Muscle layer of colon (tissue), 2 donors: ENCODE data around the gene ZNF483.
"Not testable (repeated sequence)": the region's sequence is repeated elsewhere in the genome, so short reads cannot be mapped to it uniquely, and the experiment has no call there.

Experiments
- H3K27ac ChIP-seq: one replicate; pipeline ENCODE4 v1.7.0; 2013; ENCODE audit warnings: low read depth, mild to moderate bottlenecking, low read length, moderate library complexity
- H3K27me3 ChIP-seq, 2 donors: one replicate each; pipeline ENCODE4 v1.7.0; 2013; ENCODE audit warnings: low read length in 2 of 2, mild to moderate bottlenecking in 2 of 2; ENCODE audit not compliant: insufficient read depth in 2 of 2, control insufficient read depth in 1 of 2
- H3K36me3 ChIP-seq: one replicate; pipeline ENCODE4 v1.7.0; 2013; ENCODE audit warnings: mild to moderate bottlenecking, low read length; ENCODE audit not compliant: insufficient read depth
- H3K4me1 ChIP-seq: one replicate; pipeline ENCODE4 v1.7.0; 2013; ENCODE audit warnings: mild to moderate bottlenecking, low read length; ENCODE audit not compliant: insufficient read depth
- H3K4me3 ChIP-seq, 2 donors: one replicate each; pipeline ENCODE4 v1.7.0; 2013; ENCODE audit warnings: low read length in 2 of 2, low read depth in 1 of 2, mild to moderate bottlenecking in 1 of 2, moderate library complexity in 1 of 2
- H3K9ac ChIP-seq: one replicate; pipeline ENCODE4 v1.7.0; 2013; ENCODE audit warnings: low read length
- H3K9me3 ChIP-seq: one replicate; pipeline ENCODE4 v1.7.0; 2013; ENCODE audit warnings: mild to moderate bottlenecking, low read length
- donor health status: abdominal sarcoma.
- donor health status: Adenocarcinoma of cecum.

ZNF483 gene

GRCh38 chr9:111525056-111525977 is at the start of gene ZNF483:
TSS of gene ZNF483 (plus strand) at chr9:111525179. CDS start at chr9:111527396, 2,217 bp downstream.
- Histone ChIP-seq H3K27ac (peak within 1 kb of the TSS; percentile 31), H3K9me3 (no peaks in the 10 kb centered on the region), H3K4me3 (peak within 1 kb of the TSS; percentile 72 to 89), H3K27me3 (no peaks in the 10 kb centered on the region), H3K36me3 (peaks cover 21% of the 10 kb centered on the region), H3K9ac (peak within 1 kb of the TSS; percentile 72), H3K4me1 (peaks cover 9% of the 10 kb centered on the region)

GRCh38 chr9:111475195-111475594 is 49.8 kb upstream of the ZNF483 start:
- Histone ChIP-seq H3K27me3 (no peaks in the 10 kb centered on the region), H3K36me3 (no peaks in the 10 kb centered on the region), H3K4me3 (no peak overlapping the region), H3K27ac (no peak overlapping the region), H3K4me1 (peaks cover 18% of the 10 kb centered on the region), H3K9ac (no peak overlapping the region), H3K9me3 (no peaks in the 10 kb centered on the region)

DNA sequence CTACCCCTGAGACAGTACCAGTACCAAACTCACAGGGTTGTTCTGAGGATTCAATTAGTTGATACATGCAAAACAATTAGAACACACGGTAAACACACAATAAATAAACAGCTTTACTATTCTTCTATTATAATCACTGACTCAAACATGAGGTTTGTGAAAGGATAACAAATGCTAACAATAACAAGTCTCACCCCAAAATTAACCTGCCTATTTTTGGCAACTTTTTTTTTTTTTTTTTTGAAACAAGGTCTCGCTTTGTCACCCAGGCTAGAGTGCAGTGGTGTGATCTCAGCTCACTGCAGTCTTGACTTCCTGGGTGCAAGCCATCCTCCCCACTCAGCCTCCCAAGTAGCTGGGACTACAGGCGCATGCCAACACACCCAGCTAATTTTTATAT is 47.3 kb upstream of the ZNF483 start:
- H3K9me3 ChIP-seq = no peaks in the 10 kb centered on the region
- no peaks in the 10 kb centered on the region for H3K36me3 ChIP-seq
- no peak overlapping the region for H3K4me3 ChIP-seq
- no peak overlapping the region for H3K27ac ChIP-seq
- H3K27me3 ChIP-seq = no peaks in the 10 kb centered on the region
- no peak overlapping the region for H3K9ac ChIP-seq
- peaks cover 20% of the 10 kb centered on the region for H3K4me1 ChIP-seq

DNA sequence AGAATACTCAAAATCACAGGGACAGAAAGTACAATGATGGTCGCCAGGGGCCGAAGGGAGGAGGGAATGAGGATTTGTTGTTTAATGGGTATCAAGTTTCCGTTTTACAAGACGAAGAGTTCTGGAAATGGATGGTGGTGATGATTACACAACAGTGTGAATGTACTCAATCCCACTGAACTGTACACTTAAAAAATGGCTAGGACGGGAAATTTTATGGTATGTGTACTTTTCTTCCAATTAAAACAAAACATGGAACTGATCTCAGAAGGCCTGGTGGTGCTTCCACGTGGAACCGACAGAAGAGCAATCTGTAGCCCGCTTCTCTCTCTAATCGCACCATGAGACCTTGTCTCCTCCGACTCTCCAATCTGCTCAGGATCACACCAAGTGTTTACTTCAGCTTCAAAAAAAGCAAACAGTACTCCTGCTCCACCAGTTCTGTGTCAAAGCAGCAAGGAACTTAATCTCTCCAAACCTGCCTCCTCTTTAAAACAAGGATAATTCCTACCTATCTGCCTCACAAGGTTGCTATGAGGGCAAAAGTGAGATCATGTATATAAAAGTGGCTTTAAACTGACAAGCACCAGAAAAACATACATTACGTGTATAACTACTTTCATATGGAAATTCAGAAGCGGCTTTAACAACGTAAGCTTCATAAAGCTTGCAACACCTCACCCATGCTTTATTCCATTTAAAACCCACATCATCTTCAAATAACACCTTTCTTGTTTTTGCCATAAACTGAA is 42.9 kb upstream of the ZNF483 start:
- Histone ChIP-seq H3K4me3 (peak overlapping the region; percentile 89), H3K4me1 (peaks cover 15% of the 10 kb centered on the region), H3K9ac (peak overlapping the region; percentile 82), H3K27ac (peak overlapping the region; percentile 96), H3K27me3 (no peaks in the 10 kb centered on the region), H3K36me3 (no peaks in the 10 kb centered on the region), H3K9me3 (no peaks in the 10 kb centered on the region)

DNA sequence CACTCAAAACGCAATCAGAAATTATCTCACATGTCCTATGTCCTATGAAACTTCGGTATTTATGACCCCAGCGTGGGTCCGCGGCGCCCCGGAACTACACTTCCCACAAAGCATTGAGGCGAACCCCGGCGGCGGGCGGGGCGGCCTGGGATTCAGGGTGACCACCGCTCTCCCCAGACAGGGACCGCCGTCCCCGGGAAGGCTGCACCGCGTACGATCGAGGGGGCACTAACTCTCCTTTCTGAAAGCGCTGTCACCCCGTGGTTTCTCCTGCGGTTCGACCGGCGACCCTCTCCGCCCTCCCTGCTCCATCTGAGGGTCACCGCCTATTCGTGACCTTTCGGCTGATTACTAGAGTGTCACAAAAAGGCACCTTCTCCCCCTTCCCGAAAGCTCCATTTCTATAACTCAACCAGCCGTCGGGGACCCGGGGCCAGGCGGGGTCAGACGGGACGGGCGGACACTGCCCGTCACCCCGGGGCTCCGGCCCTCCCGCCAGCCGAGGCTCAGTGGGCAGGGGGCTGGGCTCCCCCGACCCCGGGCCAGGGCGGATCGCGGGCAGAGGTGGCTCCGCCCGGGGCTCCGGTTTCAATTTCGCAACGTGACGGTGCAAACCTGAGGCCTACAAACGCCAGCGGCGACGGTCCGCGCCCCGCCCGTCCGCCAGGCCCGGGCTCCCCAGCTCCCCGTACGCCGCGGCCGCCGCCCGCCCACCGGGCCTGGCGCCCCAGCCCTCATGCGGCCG is 42.1 kb upstream of the ZNF483 start:
- peak overlapping the region; percentile 89 for H3K4me3 ChIP-seq
- H3K9ac ChIP-seq = peak overlapping the region; percentile 82
- H3K27me3 ChIP-seq = no peaks in the 10 kb centered on the region
- peaks cover 12% of the 10 kb centered on the region for H3K4me1 ChIP-seq
- peak overlapping the region; percentile 96 for H3K27ac ChIP-seq
- H3K9me3 ChIP-seq = no peaks in the 10 kb centered on the region
- H3K36me3 ChIP-seq = no peaks in the 10 kb centered on the region

DNA sequence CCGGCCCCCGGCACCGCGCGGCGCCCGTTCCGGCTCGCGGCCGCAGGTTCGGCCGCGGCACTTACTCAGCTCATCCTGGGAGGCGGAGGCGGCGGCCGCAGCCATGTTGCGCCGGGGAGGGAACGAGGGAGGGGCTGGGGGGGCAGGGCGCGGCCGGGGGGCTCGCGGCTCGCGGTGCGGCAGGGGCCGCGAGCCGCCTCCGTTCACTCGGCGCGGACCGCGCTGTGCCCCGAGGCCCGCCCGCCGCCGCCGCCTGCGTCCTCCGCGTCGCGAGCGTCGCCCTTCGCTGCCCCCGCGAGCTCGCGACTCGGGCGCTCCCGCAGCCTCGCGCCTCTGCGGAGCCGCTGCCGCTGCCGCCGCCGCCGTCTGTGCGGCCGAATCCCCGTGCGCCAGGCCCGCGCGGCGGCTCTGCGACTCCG is 41.5 kb upstream of the ZNF483 start:
- Histone ChIP-seq H3K27me3 (no peaks in the 10 kb centered on the region), H3K4me1 (peaks cover 12% of the 10 kb centered on the region), H3K4me3 (peak overlapping the region in 1 of 2 donors; percentile 35), H3K9me3 (no peaks in the 10 kb centered on the region), H3K36me3 (no peaks in the 10 kb centered on the region), H3K27ac (no peak overlapping the region), H3K9ac (no peak overlapping the region)

DNA sequence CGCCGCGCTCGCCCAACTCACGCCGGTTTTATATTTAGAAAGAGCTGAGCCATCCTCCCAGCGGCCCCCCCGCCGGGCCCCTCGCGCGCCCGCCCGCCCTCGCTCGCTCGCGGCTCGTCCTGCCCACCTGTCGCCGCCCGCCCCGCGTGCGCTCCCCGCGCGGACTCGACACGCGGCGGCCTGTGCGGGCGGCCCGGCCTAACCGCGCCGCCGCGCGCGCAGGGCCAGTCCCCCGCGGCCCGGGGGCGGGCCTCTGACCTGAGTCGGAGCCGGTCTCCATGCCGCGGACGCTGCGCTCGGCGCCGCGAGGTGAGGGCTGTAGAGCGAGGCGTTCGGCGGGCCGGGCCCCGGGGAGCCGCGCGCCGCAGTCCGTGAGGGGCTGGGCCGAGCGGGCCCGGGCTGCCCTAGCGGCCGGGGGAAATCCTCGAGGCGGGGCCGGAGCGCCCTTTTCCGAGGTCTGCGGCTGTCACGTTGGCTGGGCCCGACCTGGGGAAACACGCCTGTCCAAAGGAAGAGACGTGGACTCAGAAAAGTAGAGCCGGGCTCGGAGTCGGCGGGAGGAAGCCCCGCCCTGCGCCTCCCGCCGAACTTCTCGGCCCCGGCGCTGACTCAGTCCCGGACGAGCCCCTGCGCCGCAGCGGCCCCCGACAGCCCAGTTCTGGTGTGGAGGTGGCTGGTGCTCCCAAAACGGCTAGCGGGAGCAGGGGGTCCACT is 41.0 kb upstream of the ZNF483 start, which contains the start of gene ECPAS:
ECPAS (minus strand) TSS at position 526 of the 714 bp plus-strand sequence. CDS start 11,465 bp downstream, outside the sequence.
- no peaks in the 10 kb centered on the region for H3K36me3 ChIP-seq
- H3K4me1 ChIP-seq = peaks cover 12% of the 10 kb centered on the region
- H3K9me3 ChIP-seq = no peaks in the 10 kb centered on the region
- H3K9ac ChIP-seq = peak within 1 kb of the TSS; percentile 68
- H3K27ac ChIP-seq = peak within 1 kb of the TSS; percentile 96
- H3K4me3 ChIP-seq = peak within 1 kb of the TSS; percentile 35 to 88
- H3K27me3 ChIP-seq = no peaks in the 10 kb centered on the region

DNA sequence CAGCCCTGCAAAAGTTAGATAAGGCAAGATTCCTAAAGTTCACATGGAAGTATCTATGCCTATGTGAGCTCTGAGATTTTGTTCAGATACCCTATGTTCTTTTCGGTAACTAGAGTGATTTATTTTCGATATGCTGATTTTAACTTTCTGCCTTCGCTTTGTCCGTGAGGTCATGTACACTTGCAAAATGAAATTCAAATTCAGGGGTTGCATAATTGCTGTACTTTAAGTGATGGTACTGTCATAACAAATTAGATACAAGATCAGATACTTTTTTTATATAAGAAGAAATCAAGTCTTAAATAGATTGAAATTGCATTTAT is 40.4 kb upstream of the ZNF483 start:
- Histone ChIP-seq H3K36me3 (no peaks in the 10 kb centered on the region), H3K4me1 (peaks cover 12% of the 10 kb centered on the region), H3K27me3 (no peaks in the 10 kb centered on the region), H3K9me3 (no peaks in the 10 kb centered on the region), H3K4me3 (peak overlapping the region; percentile 22 to 88), H3K9ac (peak overlapping the region; percentile 68), H3K27ac (peak overlapping the region; percentile 45)

- H3K36me3 ChIP-seq, H3K9me3 ChIP-seq, H3K9ac ChIP-seq, H3K27me3 ChIP-seq, H3K4me3 ChIP-seq, H3K27ac ChIP-seq, H3K4me1 ChIP-seq: not testable (repeated sequence)
Measured at GRCh38 chr9:111497196-111497595, 27.8 kb upstream of the ZNF483 start.

GRCh38 chr9:111501005-111501562 is 23.9 kb upstream of the ZNF483 start:
- Histone ChIP-seq H3K36me3 (no peaks in the 10 kb centered on the region), H3K27ac (no peak overlapping the region), H3K9me3 (no peaks in the 10 kb centered on the region), H3K9ac (no peak overlapping the region), H3K27me3 (no peaks in the 10 kb centered on the region), H3K4me1 (no peaks in the 10 kb centered on the region), H3K4me3 (no peak overlapping the region)
